K562 (cell line): ENCODE results near the gene POLN. TPM values are rescaled to one million over a fixed set of nuclear protein-coding genes. Genes with fewer than 3 reads are reported as not detected.

Experiments used
- ATAC-seq: fragments of 200-7000 bp; cut with Tn5 transposase; 3 replicates; pipeline ENCODE4 v1.9.1; 2020; ENCODE audit warnings: moderate library complexity
- BruUV-seq: library from RNA; stranded (reverse); fragments of 400-500 nt; replicated peaks from 2 replicates; lab custom pipeline; 2021; lab: Mats Ljungman, UMichigan
- CTCF ChIA-PET: fragments of 300-600 bp; formaldehyde crosslinking; extraction: SDS; loops from one replicate; lab custom pipeline; 2021; ENCODE audit warnings: low intra/inter-chr PET ratio; lab: Yijun Ruan, JAX
- POLR2A ChIA-PET: fragments of 300-600, 350-650 bp; sonication (Branson Sonifier 250); formaldehyde crosslinking; extraction: SDS; loops from one replicate; lab custom pipeline; 2021; ENCODE audit warnings: antibody characterized with exemption, inconsistent platforms; lab: Yijun Ruan, JAX
- DNase-seq, 4 experiments: peaks; one replicate each; pipeline versions ENCODE4 v3.0.0 to v3.0.0-alpha.2; 2011 to 2018; ENCODE audit warnings: low spot score in 3 of 4, mixed read lengths in 3 of 4; ENCODE audit errors: extremely low read depth in 1 of 4
- FAIRE-seq: peaks from 2 replicates; lab custom pipeline; 2011; peaks lifted over from hg19 to GRCh38; lab: Jason Lieb, UNC
- H2AFZ ChIP-seq: 2 replicates; pipeline ENCODE4 v1.6.0; 2011; ENCODE audit warnings: low read depth, low read length, control low read depth, inconsistent platforms
- H3K27ac ChIP-seq: fragments of 200-600 bp; 3 replicates; pipeline ENCODE4 v1.8.0; 2011; ENCODE audit warnings: low read depth, mild to moderate bottlenecking, control low read depth, inconsistent platforms, low read length, moderate library complexity, mixed read lengths; ENCODE audit errors: extremely low read depth
- H3K27me3 ChIP-seq, 2 experiments: fragments of 300-600 bp in 1 of 2; 2 replicates in 1 of 2; 3 replicates in 1 of 2; pipeline versions ENCODE4 v1.6.0 to v1.8.0; 2011; ENCODE audit warnings: inconsistent platforms in 2 of 2, low read length in 2 of 2, mild to moderate bottlenecking in 1 of 2, mixed read lengths in 1 of 2, moderate library complexity in 1 of 2; ENCODE audit not compliant: control insufficient read depth in 2 of 2, insufficient read depth in 2 of 2
- H3K36me3 ChIP-seq: fragments of 300-600 bp; 3 replicates; pipeline ENCODE4 v1.8.0; 2011; ENCODE audit warnings: mild to moderate bottlenecking, low read length, inconsistent platforms; ENCODE audit not compliant: control insufficient read depth, insufficient read depth
- H3K4me1 ChIP-seq, 2 experiments: fragments of 200-600 bp in 1 of 2; replicated peaks in 1 of 2; 2 replicates in 1 of 2; 3 replicates in 1 of 2; pipeline versions ENCODE4 v1.5.1 to v1.8.0; 2011; ENCODE audit warnings: inconsistent platforms in 2 of 2, low read length in 2 of 2, mild to moderate bottlenecking in 1 of 2, mixed read lengths in 1 of 2, moderate library complexity in 1 of 2; ENCODE audit not compliant: control insufficient read depth in 2 of 2, insufficient read depth in 2 of 2
- H3K4me2 ChIP-seq: 2 replicates; pipeline ENCODE4 v1.6.1; 2011; ENCODE audit warnings: low read length, control low read depth, inconsistent platforms, mixed read lengths; ENCODE audit not compliant: insufficient read depth
- H3K4me3 ChIP-seq: fragments of 200-600 bp; sonication (generic), shearing (Covaris generic); 2 replicates; pipeline ENCODE4 v1.5.1; 2016; ENCODE audit warnings: control low read depth, inconsistent platforms
- H3K79me2 ChIP-seq: fragments of 200-600 bp; 3 replicates; pipeline ENCODE4 v1.8.0; 2011; ENCODE audit warnings: low read length, inconsistent platforms; ENCODE audit not compliant: control insufficient read depth, insufficient read depth
- H3K9ac ChIP-seq, 2 experiments: 2 replicates each; pipeline versions ENCODE4 v1.6.0 to v1.6.1; 2011; ENCODE audit warnings: low read depth in 2 of 2, low read length in 2 of 2, control low read depth in 1 of 2, inconsistent platforms in 1 of 2, mild to moderate bottlenecking in 1 of 2, mixed read lengths in 1 of 2; ENCODE audit not compliant: insufficient read depth in 1 of 2
- H3K9me1 ChIP-seq: one replicate; pipeline ENCODE4 v1.6.0; 2011; ENCODE audit warnings: inconsistent platforms, mild to moderate bottlenecking, low read length, moderate library complexity; ENCODE audit not compliant: control insufficient read depth, insufficient read depth
- H3K9me3 ChIP-seq: replicated peaks from 2 replicates; pipeline ENCODE4 v1.5.1; 2011; ENCODE audit warnings: low read depth, low read length, inconsistent platforms; ENCODE audit not compliant: control insufficient read depth, insufficient read depth
- H4K20me1 ChIP-seq: replicated peaks from 2 replicates; pipeline ENCODE4 v1.6.1; 2011; ENCODE audit warnings: low read length, inconsistent platforms, mixed read lengths; ENCODE audit not compliant: control insufficient read depth, insufficient read depth
- ARNT ChIP-seq, 2 experiments: fragments of 450-650 bp; IDR thresholded peaks; 2 replicates each; pipeline ENCODE4 v1.6.1; 2016; ENCODE audit warnings: mild to moderate bottlenecking in 1 of 2
- EP400 ChIP-seq: fragments of 450-650 bp; IDR thresholded peaks from 2 replicates; pipeline ENCODE4 v1.6.1; 2017; ENCODE audit warnings: antibody characterized with exemption, mild to moderate bottlenecking, moderate library complexity
- FOS ChIP-seq: IDR thresholded peaks from 3 replicates; pipeline ENCODE4 v1.6.1; 2011; ENCODE audit not compliant: insufficient read length; ENCODE audit errors: extremely low read depth
- GMEB1 ChIP-seq: fragments of 250-450 bp; sonication (Bioruptor Pico); IDR thresholded peaks from 2 replicates; pipeline ENCODE4 v1.4.0; 2020; ENCODE audit warnings: mild to moderate bottlenecking
- LCOR ChIP-seq: sonication (generic); formaldehyde crosslinking; IDR thresholded peaks from 2 replicates; pipeline ENCODE4 v1.8.0; 2022; ENCODE audit warnings: mild to moderate bottlenecking, missing genetic modification reagents
- MAFG ChIP-seq: fragments of 450-650 bp; conservative IDR thresholded peaks from 2 replicates; pipeline ENCODE4 v1.6.1; 2016; ENCODE audit warnings: missing genetic modification characterization, missing compliant biosample characterization
- NCOA2 ChIP-seq, 2 experiments: fragments of 450-650 bp; IDR thresholded peaks; 2 replicates each; pipeline ENCODE4 v1.6.1; 2018; ENCODE audit warnings: mild to moderate bottlenecking in 2 of 2, moderate library complexity in 1 of 2; ENCODE audit not compliant: partially characterized antibody in 2 of 2
- PBX2 ChIP-seq, 2 experiments: IDR thresholded peaks in 1 of 2; conservative IDR thresholded peaks in 1 of 2; 2 replicates each; pipeline ENCODE4 v1.6.1; 2016; ENCODE audit warnings: low read depth in 2 of 2, mild to moderate bottlenecking in 1 of 2, missing compliant biosample characterization in 1 of 2, missing genetic modification characterization in 1 of 2, moderate library complexity in 1 of 2
- PKNOX1 ChIP-seq: fragments of 450-650 bp; IDR thresholded peaks from 2 replicates; pipeline ENCODE4 v1.6.1; 2016
- POLR2AphosphoS5 ChIP-seq: IDR thresholded peaks from 2 replicates; pipeline ENCODE4 v1.6.1; 2011; ENCODE audit warnings: mild to moderate bottlenecking, low read depth, low read length, moderate library complexity; ENCODE audit not compliant: control insufficient read depth, insufficient read depth
- RNF2 ChIP-seq: sonication (generic); IDR thresholded peaks from 2 replicates; pipeline ENCODE4 v1.6.1; 2016
- SAFB ChIP-seq: fragments of 200-400 bp; formaldehyde crosslinking; IDR thresholded peaks from 2 replicates; pipeline ENCODE4 v1.6.1; 2017; ENCODE audit warnings: low read depth, low read length, borderline replicate concordance
- SIX5 ChIP-seq, 2 experiments: IDR thresholded peaks; 2 replicates each; pipeline ENCODE4 v1.6.1; 2011; ENCODE audit warnings: low read length in 2 of 2, borderline replicate concordance in 1 of 2, low read depth in 1 of 2, mild to moderate bottlenecking in 1 of 2, moderate library complexity in 1 of 2; ENCODE audit not compliant: insufficient read depth in 1 of 2
- SMARCA4 ChIP-seq: fragments of 450-650 bp; IDR thresholded peaks from 2 replicates; pipeline ENCODE4 v1.6.1; 2016
- ZBTB1 ChIP-seq: sonication (generic); formaldehyde crosslinking; IDR thresholded peaks from 2 replicates; pipeline ENCODE4 v1.8.1; 2023; ENCODE audit warnings: missing genetic modification reagents, low read depth, mild to moderate bottlenecking, borderline replicate concordance
- ZNF140 ChIP-seq: fragments of 250-450 bp; sonication (Bioruptor Pico); IDR thresholded peaks from 2 replicates; pipeline ENCODE4 v1.8.0; 2021; ENCODE audit warnings: moderate library complexity, mild to moderate bottlenecking, inconsistent platforms
- ZNF79 ChIP-seq: fragments of 250-450 bp; sonication (Bioruptor Pico); IDR thresholded peaks from 2 replicates; pipeline ENCODE4 v1.4.0; 2020; ENCODE audit warnings: low read depth, mild to moderate bottlenecking, moderate library complexity
- WGBS: fragments of 100-300 bp; shearing (Covaris generic); methylation state at CpG from one replicate; pipeline ENCODE4 v1.1.6; 2016; ENCODE audit warnings: low coverage, mixed read lengths; ENCODE audit not compliant: insufficient coverage; ENCODE audit errors: missing lambda C conversion rate; 5-methylcytosine and 5-hydroxymethylcytosine counted together
- in situ Hi-C: fragments of 300-500 bp; cut with MboI; formaldehyde crosslinking; loops from 4 replicates; pipeline ENCODE4 v1.15.0; 2018; ENCODE audit warnings: inconsistent platforms, mixed read lengths
- intact Hi-C: fragments of 100-400 bp; cut with micrococcal nuclease; formaldehyde crosslinking; loops from 2 replicates; pipeline ENCODE4 v1.14.2; 2022
- polyA plus RNA-seq, 8 experiments: library from polyadenylated mRNA; depleted of rRNA in 4 of 8; stranded (reverse) in 5 of 8; unstranded in 3 of 8; fragments of >200 nt; fragmentation: Nextera tagmentation in 2 of 8; fragmentation: Illumina TruSeq in 1 of 8; extraction: Ambion mirVana in 2 of 8; extraction: Trizol in 1 of 8; gene quantifications; 2 replicates each; pipeline versions ENCODE4 v1.2.1 to v1.2.3, GENCODE V29; 2011 to 2014; ENCODE audit warnings: inconsistent platforms in 1 of 8, missing spikeins in 1 of 8
- total RNA-seq, 7 experiments: library from RNA; depleted of rRNA in 6 of 7; stranded (reverse); fragments of >200 nt in 6 of 7; fragmentation: Illumina TruSeq in 2 of 7; extraction: Trizol in 2 of 7; gene quantifications; 2 replicates each; pipeline versions ENCODE4 v1.2.1 to v1.2.3, GENCODE V29; 2011 to 2021; ENCODE audit warnings: low replicate concordance in 1 of 7

POLN gene
- total and polyA plus RNA-seq, 9 of the 15 experiments (the other 6 are each of a cell fraction or from before 2014, with no cell fraction given) = 0.08 to 0.91 (median 0.32) TPM

GRCh38 chr4:2142630-2143427, 99.1 kb downstream of the POLN start:
- Histone ChIP-seq H3K4me3 (no peak overlapping the region), H3K79me2 (no peaks in the 10 kb centered on the region), H2AFZ (no peak overlapping the region), H3K9ac (no peak overlapping the region), H3K27ac (no peak overlapping the region), H3K36me3 (no peaks in the 10 kb centered on the region), H3K9me3 (no peaks in the 10 kb centered on the region), H3K4me1 (peaks cover 0 to 4% of the 10 kb centered on the region in 2 experiments; a peak in 2 of 5 replicates), H3K27me3 (peaks cover 10 to 30% of the 10 kb centered on the region in 2 experiments), H3K4me2 (no peak overlapping the region), H3K9me1 (no peaks in the 10 kb centered on the region), H4K20me1 (no peaks in the 10 kb centered on the region)
- in situ Hi-C loops (no loop called here), intact Hi-C loops (no loop called here)
- DNase-seq (no peak), ATAC-seq (no peak), FAIRE-seq (no peak)
- 22% methylated on average over 7 of the region's 7 CpGs for WGBS
- no TSS peak for BruUV-seq
- ChIA-PET CTCF (no interaction called here), POLR2A (interaction anchor here (0.7 kb wide), 1 partner anchor 59 kb away, joined by 3 read pairs; no protein-coding TSS in a partner anchor)
- no peak for TF ChIP-seq POLR2AphosphoS5
- no peak for TF ChIP-seq ZNF79 (CRISPR knock-in tag)
- no peak for TF ChIP-seq GMEB1
- TF ChIP-seq PBX2 (CRISPR knock-in tag; IDR thresholded peaks at IDR 0.05; ENCODE audit: low read depth) = no peak
- TF ChIP-seq PBX2 (tag; conservative IDR thresholded peaks at IDR 0.05; ENCODE audit: low read depth) = 0 out of 2 replicates have a peak, but pooled peaks have one; percentile 39
- no peak for TF ChIP-seq SAFB
- TF ChIP-seq ZBTB1 (CRISPR knock-in tag) = no peak
- TF ChIP-seq MAFG = no peak
- TF ChIP-seq EP400 = no peak
- TF ChIP-seq LCOR (CRISPR knock-in tag) = no peak
- TF ChIP-seq NCOA2 (IDR thresholded peaks at IDR 0.05; ENCODE audit: partially characterized antibody in 2 of 2) = no peak
- TF ChIP-seq RNF2 = no peak
- no peak for TF ChIP-seq SMARCA4
- no peak for TF ChIP-seq SIX5 (IDR thresholded peaks at IDR 0.05; ENCODE audit: borderline replicate concordance in 1 of 2, insufficient read depth in 1 of 2, low read depth in 1 of 2, low read length in 2 of 2)
- no peak for TF ChIP-seq ARNT (IDR thresholded peaks at IDR 0.05)
- TF ChIP-seq FOS = no peak
- peak; percentile 38 for TF ChIP-seq PKNOX1
- no peak for TF ChIP-seq ZNF140
